Kidney (tissue), 14 donors: Measurements from ENCODE around the gene FMNL3. TPM values are rescaled to one million over a fixed set of nuclear protein-coding genes. Genes with fewer than 3 reads are reported as not detected.

Source experiments
- DNase-seq, 5 donors: peaks; one replicate each; pipeline ENCODE4 v3.0.0-alpha.2; 2013 to 2020
- FAIRE-seq: peaks from 2 replicates; lab custom pipeline; 2012; peaks lifted over from hg19 to GRCh38; lab: Jason Lieb, UNC
- H3K27ac ChIP-seq, 2 donors: one replicate each; pipeline ENCODE4 v1.7.0; 2013; ENCODE audit warnings: low read depth in 2 of 2, low read length in 2 of 2, inconsistent platforms in 1 of 2
- H3K27me3 ChIP-seq: one replicate; pipeline ENCODE4 v1.7.1; 2013; ENCODE audit warnings: low read length, inconsistent platforms; ENCODE audit not compliant: control insufficient read depth, insufficient read depth
- H3K36me3 ChIP-seq, 3 donors: one replicate each; pipeline versions ENCODE4 v1.7.0 to v1.7.1; 2013; ENCODE audit warnings: low read length in 3 of 3, control low read depth in 1 of 3, inconsistent platforms in 1 of 3; ENCODE audit not compliant: insufficient read depth in 3 of 3, control insufficient read depth in 2 of 3
- H3K4me1 ChIP-seq, 3 donors: one replicate each; pipeline versions ENCODE4 v1.7.0 to v1.7.1; 2013; ENCODE audit warnings: low read length in 3 of 3, inconsistent platforms in 1 of 3, low read depth in 1 of 3; ENCODE audit not compliant: control insufficient read depth in 2 of 3, insufficient read depth in 2 of 3
- H3K4me3 ChIP-seq, 3 donors: one replicate each; pipeline versions ENCODE4 v1.7.0 to v1.8.1; 2013; ENCODE audit warnings: low read length in 3 of 3, control low read depth in 1 of 3, inconsistent platforms in 1 of 3
- H3K9ac ChIP-seq, 3 donors: one replicate each; pipeline versions ENCODE4 v1.7.0 to v1.7.1; 2013; ENCODE audit warnings: low read length in 3 of 3, control low read depth in 1 of 3, inconsistent platforms in 1 of 3
- H3K9me3 ChIP-seq, 3 donors: one replicate each; pipeline versions ENCODE4 v1.7.0 to v1.7.1; 2013; ENCODE audit warnings: low read length in 3 of 3, control low read depth in 1 of 3, inconsistent platforms in 1 of 3; ENCODE audit not compliant: control insufficient read depth in 2 of 3, insufficient read depth in 1 of 3
- intact Hi-C: fragments of 100-400 bp; cut with DNase I; formaldehyde crosslinking; loops from one replicate; pipeline ENCODE4 v1.11.1; 2022
- polyA plus RNA-seq: library from polyadenylated mRNA; stranded (reverse); fragments of 350-450 nt; fragmentation: Illumina TruSeq; extraction: RNeasy Lipid Tissue Mini Kit (QIAGEN cat#74804); gene quantifications from one replicate; pipeline ENCODE4 v1.2.3, GENCODE V29; 2014; ENCODE audit warnings: low read depth, low replicate concordance; ENCODE audit not compliant: insufficient read depth
- total RNA-seq: library from RNA; stranded (reverse); fragmentation: NEBNext Ultra II Directional; extraction: Animal tissue kit (Norgen Biotek cat#: 25700); gene quantifications from one replicate; pipeline ENCODE4 v1.2.1, GENCODE V29; 2021
- TF ChIP-seq, protein P1 (sequence below): IDR thresholded peaks from 3 replicates; pipeline ENCODE4 v1.5.1; 2012; ENCODE audit warnings: mild to moderate bottlenecking, moderate library complexity, borderline replicate concordance; ENCODE audit not compliant: insufficient read depth; ENCODE audit errors: extremely low read depth
- donor health status: control.
- donor health status: control.
- donor health status: control.
- donor health status: control.
- donor health status: control.
- donor health status: DM: yes; HTN: yes; CAD: no.
- donor health status: Normal renal cell carcinoma (clear cell type).

Gene FMNL3
- total and polyA plus RNA-seq, 2 donors from 2014 or later, result 6.3 to 25.6 TPM

DNA sequence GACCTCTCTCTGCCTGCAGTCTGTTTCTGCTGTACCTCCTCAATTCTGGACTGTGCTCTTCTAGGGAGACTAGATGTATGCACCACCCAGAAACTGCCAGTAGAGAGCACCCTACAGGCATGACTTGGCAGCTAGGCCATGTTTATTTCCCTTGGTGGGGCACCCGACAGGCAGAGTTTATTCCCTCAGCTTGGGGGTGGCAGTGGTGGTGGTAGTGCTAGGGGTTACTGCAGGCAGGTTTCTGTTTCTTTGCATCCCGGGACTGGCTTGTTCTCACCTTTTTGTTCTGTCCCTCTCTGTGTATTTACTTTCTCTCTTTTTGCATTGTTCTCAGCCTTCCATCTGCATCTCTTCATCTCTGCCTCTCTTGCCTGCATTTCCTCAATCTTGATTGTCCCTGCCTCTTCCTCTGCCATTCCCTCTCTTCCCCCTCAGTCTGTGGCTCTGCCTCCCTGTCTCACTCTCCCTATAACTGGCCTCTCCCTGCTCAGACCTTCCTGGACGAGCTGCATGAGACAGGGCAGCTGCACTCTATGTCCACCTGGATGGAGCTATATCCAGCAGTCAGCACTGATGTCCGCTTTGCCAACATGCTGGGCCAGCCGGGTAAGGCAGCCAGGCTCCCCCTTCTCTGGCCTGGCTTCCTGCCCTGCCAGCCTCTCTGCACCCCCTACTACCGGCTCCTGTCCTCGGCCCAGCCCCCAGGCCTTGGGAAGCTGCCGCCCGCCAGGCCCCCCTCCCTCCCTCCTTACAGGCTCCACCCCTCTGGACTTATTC lies 70.0 kb downstream of the FMNL3 start:
- FAIRE-seq, result no peak
- H3K4me3 ChIP-seq, result peak overlapping the region in 1 of 3 donors; percentile 24
- no peak overlapping the region for H3K9ac ChIP-seq
- H3K27me3 ChIP-seq, result no peaks in the 10 kb centered on the region
- no peak overlapping the region for H3K27ac ChIP-seq
- H3K4me1 ChIP-seq, result peaks cover 0 to 7% (median 5%) of the 10 kb centered on the region in 3 donors
- intact Hi-C loops, result no loop called here
- DNase-seq, result peak; percentile 65 to 89 (median 71)
- peaks cover 2 to 18% (median 12%) of the 10 kb centered on the region in 3 donors for H3K36me3 ChIP-seq
- TF ChIP-seq, protein P1, sequence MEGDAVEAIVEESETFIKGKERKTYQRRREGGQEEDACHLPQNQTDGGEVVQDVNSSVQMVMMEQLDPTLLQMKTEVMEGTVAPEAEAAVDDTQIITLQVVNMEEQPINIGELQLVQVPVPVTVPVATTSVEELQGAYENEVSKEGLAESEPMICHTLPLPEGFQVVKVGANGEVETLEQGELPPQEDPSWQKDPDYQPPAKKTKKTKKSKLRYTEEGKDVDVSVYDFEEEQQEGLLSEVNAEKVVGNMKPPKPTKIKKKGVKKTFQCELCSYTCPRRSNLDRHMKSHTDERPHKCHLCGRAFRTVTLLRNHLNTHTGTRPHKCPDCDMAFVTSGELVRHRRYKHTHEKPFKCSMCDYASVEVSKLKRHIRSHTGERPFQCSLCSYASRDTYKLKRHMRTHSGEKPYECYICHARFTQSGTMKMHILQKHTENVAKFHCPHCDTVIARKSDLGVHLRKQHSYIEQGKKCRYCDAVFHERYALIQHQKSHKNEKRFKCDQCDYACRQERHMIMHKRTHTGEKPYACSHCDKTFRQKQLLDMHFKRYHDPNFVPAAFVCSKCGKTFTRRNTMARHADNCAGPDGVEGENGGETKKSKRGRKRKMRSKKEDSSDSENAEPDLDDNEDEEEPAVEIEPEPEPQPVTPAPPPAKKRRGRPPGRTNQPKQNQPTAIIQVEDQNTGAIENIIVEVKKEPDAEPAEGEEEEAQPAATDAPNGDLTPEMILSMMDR, result peak; percentile 58
- H3K9me3 ChIP-seq, result no peaks in the 10 kb centered on the region

DNA sequence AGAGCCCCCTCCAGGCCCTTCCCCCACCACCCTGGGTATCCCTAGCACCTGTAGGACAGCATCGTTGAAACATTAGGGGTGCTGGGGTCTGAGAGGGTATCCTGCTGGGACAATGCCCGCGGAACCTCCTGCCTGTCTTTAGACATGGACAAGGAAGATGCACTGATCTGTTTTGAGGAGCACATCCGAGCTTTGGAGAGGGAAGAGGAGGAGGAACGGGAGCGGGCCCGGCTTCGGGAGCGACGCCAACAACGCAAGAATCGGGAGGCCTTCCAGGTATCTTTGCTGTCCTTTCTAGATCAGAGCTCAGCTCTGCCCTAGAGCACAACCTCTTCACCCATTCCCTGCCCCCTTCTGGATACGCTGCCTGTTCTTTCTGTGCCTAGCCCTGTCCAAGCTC lies 70.6 kb downstream of the FMNL3 start:
- H3K9me3 ChIP-seq, result no peaks in the 10 kb centered on the region
- no peak overlapping the region for H3K27ac ChIP-seq
- no peaks in the 10 kb centered on the region for H3K27me3 ChIP-seq
- DNase-seq (peak in 1 of 5 donors; percentile 40), FAIRE-seq (no peak)
- intact Hi-C loops, result no loop called here
- H3K9ac ChIP-seq, result no peak overlapping the region
- TF ChIP-seq, protein P1, result no peak
- peaks cover 4 to 18% (median 14%) of the 10 kb centered on the region in 3 donors for H3K36me3 ChIP-seq
- H3K4me3 ChIP-seq, result no peak overlapping the region
- H3K4me1 ChIP-seq, result peaks cover 0 to 7% (median 5%) of the 10 kb centered on the region in 3 donors

DNA sequence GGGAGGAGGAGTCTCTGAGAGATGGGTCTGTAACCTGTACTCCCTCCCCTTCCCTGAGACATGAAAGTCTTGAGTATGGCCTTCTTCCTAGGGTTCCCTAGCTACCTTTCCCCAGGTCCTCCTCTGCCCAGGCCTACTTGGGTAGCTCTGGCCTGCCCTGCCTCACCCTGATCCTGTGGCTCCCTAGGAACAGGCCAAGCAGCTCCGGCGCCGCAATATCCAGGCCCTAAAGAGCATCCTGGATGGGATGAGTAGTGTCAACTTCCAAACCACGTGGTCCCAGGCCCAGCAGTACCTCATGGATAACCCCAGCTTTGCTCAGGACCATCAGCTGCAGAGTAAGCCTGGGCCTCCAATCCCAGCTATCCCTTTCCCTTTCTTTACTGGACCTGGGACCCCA lies 71.5 kb downstream of the FMNL3 start:
- TF ChIP-seq, protein P1, result no peak
- Histone ChIP-seq H3K27ac (no peak overlapping the region), H3K9me3 (no peaks in the 10 kb centered on the region), H3K36me3 (peaks cover 2 to 15% (median 14%) of the 10 kb centered on the region in 3 donors), H3K27me3 (no peaks in the 10 kb centered on the region), H3K9ac (no peak overlapping the region), H3K4me3 (no peak overlapping the region), H3K4me1 (peaks cover 0 to 7% (median 5%) of the 10 kb centered on the region in 3 donors)
- DNase-seq (peak in 1 of 5 donors; percentile 49), FAIRE-seq (no peak)
- intact Hi-C loops, result no loop called here
